Middle frontal gyrus (tissue), 1 donor: ENCODE data around the gene CBFA2T3.

ENCODE experiments used
- DNase-seq: peaks from one replicate; pipeline ENCODE4 v3.0.0-alpha.2; 2015; ENCODE audit warnings: low spot score; ENCODE audit errors: extremely low spot score

The CBFA2T3 gene

DNA sequence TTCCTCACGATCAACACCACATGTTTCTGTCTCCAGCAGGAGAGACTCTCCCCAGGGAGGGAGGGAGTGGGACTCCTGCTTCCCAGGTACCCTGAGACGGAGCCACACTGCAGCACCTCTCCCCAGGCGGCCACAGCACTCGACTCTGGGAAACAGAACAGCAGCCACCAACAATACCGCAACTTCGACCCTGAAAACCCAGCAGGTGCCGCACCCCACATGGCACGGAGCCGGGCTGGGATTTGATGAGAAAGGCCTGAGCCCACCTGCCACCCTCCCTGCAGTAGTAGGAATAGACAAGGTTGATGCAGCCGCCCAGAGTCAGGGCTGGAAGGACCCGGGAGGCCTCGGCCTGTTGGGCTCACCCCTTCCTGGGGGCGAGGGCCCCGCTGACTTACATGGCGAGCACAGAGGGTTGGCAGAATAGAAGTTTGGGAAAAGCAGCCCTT, 134.7 kb downstream of the CBFA2T3 start:
- DNase-seq = no peak

DNA sequence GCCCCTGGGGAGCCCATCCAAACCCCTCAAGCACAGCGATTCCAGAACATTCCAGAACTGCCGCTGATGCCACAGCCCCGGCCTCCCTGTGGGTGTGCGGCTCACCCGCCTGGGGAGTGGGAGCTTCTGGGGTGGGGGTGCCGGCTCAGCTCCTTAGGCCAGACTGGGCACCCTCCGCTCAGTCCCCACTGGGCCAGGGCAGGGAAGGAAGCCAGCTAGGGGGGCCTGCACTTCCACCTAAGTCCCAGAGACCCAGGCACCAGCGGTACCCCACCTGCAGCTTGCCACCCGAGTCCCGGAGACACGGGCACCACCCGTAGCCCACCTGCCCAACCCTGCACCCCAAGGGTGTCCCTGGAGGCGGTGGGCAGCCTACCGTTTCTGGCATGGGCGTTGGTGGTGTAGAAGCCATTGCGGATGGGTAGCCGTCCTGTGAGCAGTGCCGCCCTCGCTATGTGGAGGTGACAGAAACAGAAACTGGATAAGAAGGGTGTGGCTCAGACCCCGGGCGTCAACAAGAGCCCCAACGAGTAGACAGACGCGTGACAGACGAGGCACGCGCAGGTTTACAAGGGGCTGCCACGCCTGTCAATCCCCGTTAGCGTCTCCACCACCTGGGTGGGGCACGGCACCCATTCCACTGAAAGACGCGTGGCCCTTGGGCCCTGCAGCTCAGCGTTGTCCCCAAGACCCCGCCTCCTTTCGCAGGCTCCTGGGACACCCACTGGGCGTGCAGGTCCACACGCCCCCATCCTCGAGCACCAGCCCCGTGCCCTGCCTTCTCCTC, 135.3 kb downstream of the CBFA2T3 start:
- no peak for DNase-seq

DNA sequence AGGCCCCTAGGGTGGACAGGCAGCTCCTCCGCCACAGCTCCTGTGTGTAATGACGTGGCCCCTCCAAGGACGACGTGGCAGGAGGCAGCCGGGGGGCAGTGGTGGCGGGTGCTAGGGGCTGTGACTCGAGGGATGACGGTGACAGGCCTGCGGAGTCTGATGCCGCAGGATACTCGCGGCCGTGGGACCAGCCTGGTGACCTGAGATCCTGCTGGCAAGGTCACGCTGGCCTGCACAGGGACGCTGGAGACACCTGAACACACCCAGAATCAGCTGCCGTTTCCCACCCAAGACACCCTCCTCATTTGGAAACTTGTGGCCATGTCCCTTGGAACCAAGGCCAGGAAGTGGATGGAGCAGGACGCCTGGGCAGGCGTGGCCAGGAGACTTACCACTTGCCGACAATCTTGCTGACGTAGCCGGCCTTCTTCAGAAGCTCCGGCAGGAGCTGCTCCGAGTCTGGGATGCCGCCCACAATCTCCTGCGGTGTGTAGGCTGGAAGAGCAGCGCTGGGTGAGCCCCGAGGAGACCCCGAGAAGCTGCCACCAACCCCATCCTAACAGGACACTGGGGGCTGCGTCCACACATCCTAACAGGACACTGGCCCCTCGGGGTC, 136.3 kb downstream of the CBFA2T3 start:
- no peak for DNase-seq

DNA sequence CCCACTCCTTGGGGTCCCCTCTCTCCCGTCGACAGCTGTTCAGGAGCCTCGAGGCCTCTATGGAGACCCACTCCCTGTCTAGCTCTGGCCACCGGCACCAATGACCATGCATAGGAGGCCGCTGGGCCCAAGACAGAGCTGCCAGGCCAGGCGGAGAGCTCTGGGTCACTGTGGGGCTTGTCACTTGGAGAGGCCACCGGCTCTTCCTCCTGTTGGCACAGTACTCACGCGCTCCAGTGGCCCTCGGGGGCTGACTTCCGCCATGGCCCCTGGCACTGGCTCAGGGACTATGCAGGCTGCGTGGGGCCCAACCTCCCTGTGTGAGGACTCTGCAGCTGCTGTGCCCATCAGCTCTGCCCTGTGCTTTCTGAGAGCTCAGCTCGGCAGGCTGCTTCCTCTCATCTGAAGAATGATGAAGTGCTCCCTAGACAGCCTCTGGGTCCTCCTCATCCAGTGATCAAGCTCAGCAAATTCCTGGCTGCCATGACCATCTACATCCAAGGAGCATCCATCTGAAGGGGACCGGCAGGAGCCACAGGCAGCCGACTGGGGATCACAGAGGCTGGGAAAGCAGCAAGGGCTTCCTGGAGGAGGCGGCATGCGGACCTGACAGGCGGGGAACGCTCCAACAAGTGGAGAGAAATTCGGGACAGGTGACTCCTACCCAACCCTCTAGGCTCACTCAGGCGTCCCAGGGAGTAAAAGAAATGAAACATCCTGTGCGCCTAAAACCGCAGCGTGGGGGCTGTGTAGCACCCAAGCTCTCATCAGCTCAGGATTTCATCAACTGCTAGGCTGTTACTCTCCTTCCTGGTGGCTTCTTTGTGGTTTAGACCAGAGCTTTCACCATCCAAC, 137.0 kb downstream of the CBFA2T3 start:
- DNase-seq = no peak

DNA sequence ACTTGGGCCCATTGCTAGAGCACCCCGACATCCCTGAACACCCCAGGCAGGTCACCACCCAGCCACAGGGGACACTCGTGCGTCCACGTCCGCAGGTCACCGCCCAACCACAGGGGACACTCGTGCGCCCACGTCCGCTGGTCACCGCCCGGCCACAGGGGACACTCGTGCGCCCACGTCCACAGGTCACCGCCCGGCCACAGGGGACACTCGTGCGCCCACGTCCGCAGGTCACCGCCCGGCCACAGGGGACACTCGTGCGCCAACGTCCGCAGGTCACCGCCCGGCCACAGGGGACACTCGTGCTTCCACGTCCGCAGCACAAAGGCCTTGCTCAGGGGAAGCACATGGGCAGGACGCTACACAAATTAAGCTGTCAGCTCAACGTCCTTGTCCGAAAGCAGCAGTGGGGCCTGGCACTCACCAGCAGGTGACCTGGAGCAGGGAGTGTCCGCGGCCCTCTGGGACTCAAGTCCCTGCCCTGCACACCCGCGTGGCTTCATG, 137.9 kb downstream of the CBFA2T3 start:
- no peak for DNase-seq

DNA sequence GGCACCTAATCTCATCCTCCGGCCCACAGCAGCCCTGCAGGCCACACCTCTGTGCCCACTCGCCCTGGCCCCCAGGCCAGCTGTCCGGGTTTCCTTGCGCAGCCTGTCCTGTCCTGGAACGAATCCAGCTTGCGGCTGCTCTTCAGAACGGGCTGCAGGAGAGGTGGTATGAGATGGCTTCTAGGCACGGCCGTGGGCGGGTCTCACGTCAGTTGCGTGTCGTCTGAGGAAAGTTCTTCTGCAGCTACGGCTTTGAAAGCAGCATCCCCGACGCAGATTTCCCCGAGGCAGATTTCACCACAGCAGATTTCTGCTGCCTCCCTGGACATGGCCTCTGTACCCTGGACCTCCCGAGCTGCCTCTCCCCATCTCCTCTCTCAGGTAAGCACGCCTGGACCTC, 138.4 kb downstream of the CBFA2T3 start:
- DNase-seq = no peak

DNA sequence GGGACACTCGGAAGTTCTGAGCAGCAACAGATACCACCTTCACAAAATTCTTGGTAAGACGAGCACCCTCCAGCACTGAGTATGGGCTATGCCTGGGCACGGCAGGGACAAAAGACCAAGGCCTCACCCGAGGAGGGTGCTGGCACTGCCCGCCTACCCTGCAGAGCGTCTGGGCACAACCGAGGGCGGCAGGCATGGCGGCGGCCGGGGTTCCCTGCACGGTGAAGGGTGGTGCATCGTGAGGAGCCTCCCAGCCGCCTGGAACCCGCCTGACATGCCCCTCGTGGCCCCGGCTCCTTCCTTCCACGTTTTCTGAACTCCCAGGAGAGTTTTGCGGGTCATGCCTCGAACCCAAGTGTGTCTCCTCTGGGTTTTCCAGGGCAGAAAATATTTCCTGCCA, 139.2 kb downstream of the CBFA2T3 start:
- no peak for DNase-seq

DNA sequence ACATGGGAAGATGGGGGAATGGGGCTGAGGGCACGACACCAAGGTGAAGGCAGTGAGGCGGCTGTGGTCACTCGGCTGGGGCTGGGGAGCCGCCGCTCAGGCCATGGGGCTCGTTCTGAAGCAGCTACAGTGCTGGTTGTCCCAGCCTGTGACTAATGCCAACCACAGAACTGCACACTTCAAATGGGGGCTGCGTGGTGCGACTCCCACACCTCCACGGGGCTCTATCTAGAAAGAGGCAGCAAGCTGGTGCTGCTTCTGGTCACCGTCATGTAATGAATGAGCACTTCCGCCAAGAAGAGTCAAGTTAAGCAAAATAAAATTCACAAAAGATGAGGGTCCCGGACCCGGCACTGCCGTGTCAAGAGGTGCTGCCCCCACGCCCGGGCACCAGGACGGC, 140.2 kb downstream of the CBFA2T3 start:
- DNase-seq = no peak

DNA sequence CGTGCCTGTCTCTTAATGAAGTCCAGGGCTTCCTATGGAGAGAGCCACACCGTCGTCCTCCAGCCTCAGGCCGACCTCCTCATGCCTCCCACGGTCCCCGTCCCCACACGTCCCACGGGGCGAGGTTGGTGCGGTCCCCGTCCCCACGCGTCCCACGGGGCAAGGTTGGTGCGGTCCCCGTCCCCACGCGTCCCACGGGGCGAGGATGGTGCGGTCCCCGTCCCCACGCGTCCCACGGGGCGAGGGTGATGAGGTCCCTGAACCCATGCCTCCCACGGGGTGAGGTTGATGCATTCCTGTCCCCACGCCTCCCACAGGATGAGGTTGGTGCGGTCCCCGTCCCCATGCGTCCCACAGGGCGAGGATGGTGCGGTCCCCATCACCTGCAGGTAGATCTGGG, 141.2 kb downstream of the CBFA2T3 start:
- DNase-seq = no peak

DNA sequence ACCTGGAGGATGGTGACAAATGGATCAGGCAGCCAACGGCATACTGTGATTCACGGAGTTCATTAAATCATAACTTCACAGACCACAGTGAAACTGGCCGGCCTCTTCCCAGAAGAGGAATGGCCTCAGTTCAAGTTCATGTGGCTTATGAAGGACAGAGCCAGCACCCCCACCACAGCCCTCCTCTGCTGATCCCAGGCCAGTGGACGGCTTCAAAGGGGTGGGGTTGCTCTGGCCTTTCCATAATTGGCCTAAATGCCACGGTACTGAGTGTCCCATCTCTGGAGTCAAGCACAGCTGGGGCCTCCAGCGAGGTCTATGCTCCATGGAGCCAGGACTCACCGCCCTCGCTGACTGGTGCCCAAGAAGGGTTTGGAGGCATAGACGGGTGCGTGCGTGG, 141.6 kb downstream of the CBFA2T3 start:
- no peak for DNase-seq

DNA sequence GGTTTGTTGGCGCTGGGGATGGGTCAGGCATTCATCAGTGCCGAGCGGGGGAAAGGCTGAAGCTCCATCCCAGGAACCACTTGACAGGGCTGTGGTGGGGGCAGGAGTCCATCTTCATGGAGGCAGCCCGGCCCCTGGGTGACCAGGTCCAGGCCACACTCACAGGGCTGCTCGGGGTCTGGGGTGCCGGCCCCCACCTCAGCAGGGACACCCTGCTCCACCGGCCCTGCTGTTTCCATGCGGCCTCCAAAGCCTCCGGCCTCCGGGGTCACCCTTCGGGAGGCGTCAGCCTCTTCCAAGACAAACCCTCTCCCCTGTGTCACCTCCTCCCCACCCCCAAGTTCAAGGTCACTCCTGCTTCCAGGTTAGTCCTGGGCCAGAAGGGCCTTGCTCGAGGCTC, 142.3 kb downstream of the CBFA2T3 start:
- DNase-seq = no peak

DNA sequence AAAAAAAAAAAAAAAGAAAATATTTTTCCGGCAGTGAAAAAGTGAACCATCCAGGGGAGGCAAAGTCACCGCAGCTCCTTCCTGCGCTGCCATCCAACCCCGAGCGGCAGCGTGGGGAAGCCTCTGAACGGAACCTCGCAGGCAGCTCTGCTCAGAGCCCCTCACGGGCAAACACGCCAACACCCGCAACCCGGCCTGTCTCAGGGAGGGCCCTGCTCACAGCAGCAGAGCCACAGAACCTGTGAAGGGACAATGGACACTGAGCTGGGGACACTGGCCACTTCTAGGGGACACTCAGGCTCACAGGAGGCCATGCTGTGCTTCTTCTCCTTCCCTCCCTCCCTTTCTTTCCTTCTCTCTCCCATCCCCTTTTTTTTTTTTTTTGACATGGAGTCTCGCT, 143.9 kb downstream of the CBFA2T3 start:
- no peak for DNase-seq

DNA sequence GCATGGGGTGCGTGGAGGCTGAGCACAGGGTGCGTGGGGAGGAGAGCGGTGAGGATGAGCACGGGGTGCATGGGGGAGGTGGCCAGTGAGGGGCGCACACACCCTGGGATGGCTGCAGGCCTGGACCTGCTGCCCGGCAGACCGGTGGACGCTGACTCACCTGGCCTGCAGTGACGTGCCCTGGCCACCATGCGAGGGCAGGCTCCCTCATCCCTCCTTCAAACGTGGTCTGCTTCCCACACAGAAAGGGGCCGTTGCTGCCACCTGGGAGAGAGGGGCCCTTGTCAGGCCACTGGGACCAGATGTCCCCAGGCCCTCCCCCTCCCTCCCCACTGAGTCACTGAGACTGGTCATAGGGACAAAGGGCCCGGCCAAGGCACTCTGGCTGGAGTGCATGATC, 145.2 kb downstream of the CBFA2T3 start:
- DNase-seq = no peak

DNA sequence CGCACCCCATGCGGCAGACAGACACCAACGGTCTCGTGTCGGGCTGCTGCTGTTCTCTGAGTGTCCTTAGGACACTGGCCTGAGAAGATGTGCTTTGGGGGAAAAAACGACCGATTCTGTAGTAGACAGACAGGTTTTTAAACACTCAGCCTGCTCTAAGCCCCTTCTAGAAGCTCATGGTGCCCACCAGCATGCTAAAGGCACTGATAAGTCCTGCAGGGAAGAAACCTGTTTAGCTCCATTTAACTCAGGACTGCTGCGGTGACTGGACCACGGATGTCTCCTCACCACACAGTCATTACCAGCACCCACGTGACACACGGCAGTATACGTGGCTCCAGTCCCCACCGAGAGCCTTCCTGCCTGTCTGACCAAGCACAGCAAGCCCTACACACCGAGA, 146.2 kb downstream of the CBFA2T3 start:
- DNase-seq = no peak

DNA sequence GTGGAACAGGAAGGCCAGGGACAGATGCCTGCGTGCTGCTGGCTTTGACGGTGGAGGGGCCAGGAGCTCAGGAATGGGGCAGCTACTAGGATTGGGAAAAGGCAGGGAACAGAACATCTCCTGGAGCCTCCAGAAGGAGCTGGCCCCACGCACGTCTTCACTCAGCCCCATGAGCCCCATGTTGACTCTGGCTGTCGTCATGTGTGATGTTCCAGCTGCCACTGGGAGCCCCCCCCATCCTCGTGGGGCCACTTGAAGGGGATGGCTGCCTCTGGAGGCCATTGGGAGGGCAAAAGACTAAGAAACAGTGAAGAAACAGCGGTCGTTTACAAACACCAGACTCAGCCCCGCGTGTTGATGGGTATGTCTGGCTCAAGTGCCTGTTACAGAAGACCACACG, 146.7 kb downstream of the CBFA2T3 start:
- no peak for DNase-seq

DNA sequence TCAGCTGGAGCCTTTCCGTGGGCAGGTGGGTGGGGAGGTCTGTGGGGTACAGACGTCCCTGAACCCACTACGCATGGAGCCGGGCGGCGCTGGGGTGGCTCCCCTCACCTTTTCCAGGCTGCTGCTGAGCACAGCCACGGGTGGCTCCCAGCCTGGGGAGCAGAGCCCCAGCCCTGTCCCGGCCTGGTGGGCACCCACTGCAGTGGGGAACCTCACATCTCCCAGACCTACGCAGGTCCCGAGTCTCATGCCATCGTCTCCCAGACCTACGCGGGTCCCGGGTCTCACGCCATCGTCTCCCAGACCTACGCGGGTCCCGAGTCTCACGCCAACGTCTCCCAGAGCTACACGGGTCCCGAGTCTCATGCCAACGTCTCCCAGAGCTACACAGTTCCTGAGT, 148.3 kb downstream of the CBFA2T3 start:
- no peak for DNase-seq

DNA sequence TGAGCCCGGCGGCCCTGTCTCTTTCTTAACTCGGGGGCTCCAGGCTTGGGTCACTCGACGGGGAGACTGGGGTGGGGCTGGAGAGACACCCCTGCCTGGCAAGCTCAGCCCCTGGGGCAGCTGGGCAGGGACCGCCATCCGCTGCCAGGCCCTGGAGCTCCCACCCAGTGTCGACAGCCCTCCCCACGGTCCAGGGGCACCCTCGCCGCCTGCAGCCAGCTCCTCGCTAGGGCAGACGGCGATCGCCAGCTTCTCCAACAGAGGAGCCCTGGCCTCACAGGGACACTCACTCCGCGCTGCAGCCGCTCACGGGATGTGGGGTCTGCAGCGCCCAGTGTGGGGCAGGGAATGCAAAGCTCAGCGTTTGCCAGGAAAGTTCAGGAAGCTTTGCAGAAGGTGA, 149.3 kb downstream of the CBFA2T3 start:
- DNase-seq = no peak

DNA sequence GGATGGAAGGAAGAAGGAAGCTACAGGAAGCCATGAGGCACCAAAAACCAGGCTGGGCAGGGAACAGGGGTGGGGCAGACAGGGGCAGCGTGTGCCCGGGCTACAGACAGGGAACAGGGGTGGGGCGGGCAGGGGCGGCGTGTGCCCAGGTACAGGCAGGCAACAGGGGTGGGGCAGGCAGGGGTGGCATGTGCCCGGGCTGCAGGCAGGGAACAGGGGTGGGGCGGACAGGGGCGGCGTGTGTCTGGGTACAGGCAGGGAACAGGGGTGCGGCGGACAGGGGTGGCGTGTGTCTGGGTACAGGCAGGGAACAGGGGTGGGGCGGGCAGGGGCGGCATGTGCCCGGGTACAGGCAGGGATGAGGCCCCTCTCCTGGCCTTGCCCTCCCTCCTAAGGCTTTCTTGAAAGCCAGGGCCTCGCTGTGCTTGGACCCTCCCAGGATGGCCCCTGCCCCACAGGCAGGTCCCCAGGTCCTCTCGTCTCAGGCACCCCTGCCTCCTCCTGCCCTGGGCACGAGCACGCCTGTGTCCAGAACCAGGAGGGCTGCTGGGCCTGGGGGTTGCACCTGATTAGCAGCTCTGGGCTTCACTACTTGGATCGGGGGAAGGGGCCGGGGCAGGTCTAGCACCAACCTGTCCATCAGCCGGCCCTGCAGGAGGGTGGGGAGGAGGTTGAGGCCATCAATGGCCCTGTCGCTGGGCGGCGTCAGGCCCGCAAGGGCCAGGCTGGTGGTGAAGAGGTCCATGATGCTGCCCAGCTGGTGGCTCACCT, 150.8 kb downstream of the CBFA2T3 start:
- no peak for DNase-seq

DNA sequence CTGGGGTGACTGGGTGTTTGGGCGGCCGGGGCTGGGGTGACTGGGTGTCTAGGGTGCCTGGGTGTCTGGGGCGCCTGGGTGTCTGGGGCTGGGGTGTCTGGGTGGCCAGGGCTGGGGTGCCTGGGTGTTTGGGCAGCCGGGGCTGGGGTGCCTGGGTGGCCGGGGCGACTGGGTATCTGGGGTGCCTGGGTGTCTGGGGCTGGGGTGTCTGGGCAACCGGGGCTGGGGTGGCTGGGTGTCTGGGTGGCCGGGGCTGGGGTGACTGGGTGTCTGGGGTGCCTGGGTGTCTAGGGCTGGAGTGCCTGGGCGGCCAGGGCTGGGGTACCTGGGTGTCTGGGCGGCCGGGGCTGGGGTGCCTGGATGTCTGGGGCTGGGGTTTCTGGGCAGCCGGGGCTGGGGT, 151.9 kb downstream of the CBFA2T3 start:
- DNase-seq = no peak
